IMR-90 (cell line): ENCODE results near the gene METTL5.

Source experiments
- CTCF ChIP-seq: conservative IDR thresholded peaks from 2 replicates; pipeline ENCODE4 v1.5.1; 2012; ENCODE audit warnings: mild to moderate bottlenecking, low read depth, low read length, improper control_type of control experiment
- POLR2A ChIP-seq: IDR thresholded peaks from 2 replicates; pipeline ENCODE4 v1.6.1; 2012; ENCODE audit warnings: mild to moderate bottlenecking, low read depth, low read length
- RAD21 ChIP-seq: IDR thresholded peaks from 2 replicates; pipeline ENCODE4 v1.6.1; 2012; ENCODE audit warnings: low read length, improper control_type of control experiment
- RCOR1 ChIP-seq: IDR thresholded peaks from 2 replicates; pipeline ENCODE4 v1.6.1; 2012; ENCODE audit warnings: mild to moderate bottlenecking, low read length, improper control_type of control experiment; ENCODE audit not compliant: insufficient replicate concordance
- RFX5 ChIP-seq: IDR thresholded peaks from 2 replicates; pipeline ENCODE4 v1.8.0; 2012; ENCODE audit warnings: low read depth, mild to moderate bottlenecking, low read length, moderate library complexity
- SMC3 ChIP-seq: fragments of 150-350 bp; IDR thresholded peaks from 2 replicates; pipeline ENCODE4 v1.6.1; 2016; ENCODE audit warnings: low read depth, mild to moderate bottlenecking, antibody characterized with exemption, low read length, moderate library complexity
- TF ChIP-seq, protein P1 (sequence below): fragments of 150-350 bp; IDR thresholded peaks from 2 replicates; pipeline ENCODE4 v1.6.1; 2016; ENCODE audit warnings: low read depth, mild to moderate bottlenecking, low read length, moderate library complexity, borderline replicate concordance

DNA sequence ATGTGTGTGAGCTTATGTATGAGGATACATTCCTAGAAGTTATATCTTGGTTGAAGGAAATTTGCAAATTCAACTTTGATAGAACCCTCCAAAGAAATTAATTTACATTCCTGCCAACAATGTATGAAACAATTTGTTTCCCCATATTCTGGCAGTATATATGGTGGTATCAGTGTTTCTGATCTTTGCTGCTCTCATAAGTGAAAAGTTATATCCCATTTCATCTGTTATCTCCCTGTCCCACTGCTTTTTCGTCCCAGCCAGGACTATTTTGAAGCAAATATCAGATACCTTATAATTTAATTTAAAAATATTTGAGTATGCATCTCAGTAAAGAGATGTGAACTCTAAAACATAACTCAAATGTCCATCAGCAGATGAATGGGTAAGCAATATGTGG lies 9.7 kb upstream of the METTL5 start:
- TF ChIP-seq CTCF (no peak), RCOR1 (no peak), RAD21 (no peak), SMC3 (no peak), POLR2A (no peak), RFX5 (no peak)
- TF ChIP-seq, protein P1, sequence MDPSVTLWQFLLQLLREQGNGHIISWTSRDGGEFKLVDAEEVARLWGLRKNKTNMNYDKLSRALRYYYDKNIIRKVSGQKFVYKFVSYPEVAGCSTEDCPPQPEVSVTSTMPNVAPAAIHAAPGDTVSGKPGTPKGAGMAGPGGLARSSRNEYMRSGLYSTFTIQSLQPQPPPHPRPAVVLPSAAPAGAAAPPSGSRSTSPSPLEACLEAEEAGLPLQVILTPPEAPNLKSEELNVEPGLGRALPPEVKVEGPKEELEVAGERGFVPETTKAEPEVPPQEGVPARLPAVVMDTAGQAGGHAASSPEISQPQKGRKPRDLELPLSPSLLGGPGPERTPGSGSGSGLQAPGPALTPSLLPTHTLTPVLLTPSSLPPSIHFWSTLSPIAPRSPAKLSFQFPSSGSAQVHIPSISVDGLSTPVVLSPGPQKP = no peak
